ENCODE data around the gene PRKCE.

DNA sequence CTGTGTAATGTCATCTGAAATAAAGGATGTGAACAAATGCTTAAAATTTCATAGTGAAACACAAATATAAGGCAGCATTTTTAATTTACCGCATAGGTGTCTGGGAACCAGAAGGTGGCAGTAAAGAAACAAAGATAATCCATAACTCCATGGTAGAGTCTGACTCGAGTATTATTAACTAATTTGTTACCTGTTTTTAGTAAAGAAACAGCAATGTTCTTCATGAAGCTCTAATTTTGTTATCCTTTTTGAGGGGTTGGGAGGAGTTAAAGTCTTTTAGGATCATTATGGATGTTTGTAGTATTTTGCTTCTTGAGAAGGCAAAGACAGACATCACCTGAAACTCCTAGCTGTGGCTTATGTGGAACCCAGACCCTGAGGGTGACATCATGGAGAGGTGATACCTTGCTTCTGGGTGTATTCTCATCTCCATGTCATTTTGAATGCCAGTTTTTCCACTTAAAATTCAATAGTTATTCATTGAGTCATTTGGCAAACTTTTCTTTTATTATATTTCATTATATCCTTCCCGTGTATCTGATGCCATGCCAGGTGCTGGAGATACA is 359.5 kb downstream of the PRKCE start:
- TF ChIP-seq, protein P1, sequence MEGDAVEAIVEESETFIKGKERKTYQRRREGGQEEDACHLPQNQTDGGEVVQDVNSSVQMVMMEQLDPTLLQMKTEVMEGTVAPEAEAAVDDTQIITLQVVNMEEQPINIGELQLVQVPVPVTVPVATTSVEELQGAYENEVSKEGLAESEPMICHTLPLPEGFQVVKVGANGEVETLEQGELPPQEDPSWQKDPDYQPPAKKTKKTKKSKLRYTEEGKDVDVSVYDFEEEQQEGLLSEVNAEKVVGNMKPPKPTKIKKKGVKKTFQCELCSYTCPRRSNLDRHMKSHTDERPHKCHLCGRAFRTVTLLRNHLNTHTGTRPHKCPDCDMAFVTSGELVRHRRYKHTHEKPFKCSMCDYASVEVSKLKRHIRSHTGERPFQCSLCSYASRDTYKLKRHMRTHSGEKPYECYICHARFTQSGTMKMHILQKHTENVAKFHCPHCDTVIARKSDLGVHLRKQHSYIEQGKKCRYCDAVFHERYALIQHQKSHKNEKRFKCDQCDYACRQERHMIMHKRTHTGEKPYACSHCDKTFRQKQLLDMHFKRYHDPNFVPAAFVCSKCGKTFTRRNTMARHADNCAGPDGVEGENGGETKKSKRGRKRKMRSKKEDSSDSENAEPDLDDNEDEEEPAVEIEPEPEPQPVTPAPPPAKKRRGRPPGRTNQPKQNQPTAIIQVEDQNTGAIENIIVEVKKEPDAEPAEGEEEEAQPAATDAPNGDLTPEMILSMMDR (conservative IDR thresholded peaks at IDR 0.05 in 1 of 2, IDR thresholded peaks at IDR 0.05 in 1 of 2; ENCODE audit: extremely low read depth in 1 of 2, insufficient read depth in 1 of 2, low read depth in 1 of 2, low read length in 2 of 2), result peak; percentile 62 to 69
- no peak for TF ChIP-seq EZH2 (IDR thresholded peaks at IDR 0.05; ENCODE audit: borderline replicate concordance, low read length)

All from mammary epithelial cell (primary cell).